Measurements from ENCODE around the gene NRROS.

Gene NRROS

DNA sequence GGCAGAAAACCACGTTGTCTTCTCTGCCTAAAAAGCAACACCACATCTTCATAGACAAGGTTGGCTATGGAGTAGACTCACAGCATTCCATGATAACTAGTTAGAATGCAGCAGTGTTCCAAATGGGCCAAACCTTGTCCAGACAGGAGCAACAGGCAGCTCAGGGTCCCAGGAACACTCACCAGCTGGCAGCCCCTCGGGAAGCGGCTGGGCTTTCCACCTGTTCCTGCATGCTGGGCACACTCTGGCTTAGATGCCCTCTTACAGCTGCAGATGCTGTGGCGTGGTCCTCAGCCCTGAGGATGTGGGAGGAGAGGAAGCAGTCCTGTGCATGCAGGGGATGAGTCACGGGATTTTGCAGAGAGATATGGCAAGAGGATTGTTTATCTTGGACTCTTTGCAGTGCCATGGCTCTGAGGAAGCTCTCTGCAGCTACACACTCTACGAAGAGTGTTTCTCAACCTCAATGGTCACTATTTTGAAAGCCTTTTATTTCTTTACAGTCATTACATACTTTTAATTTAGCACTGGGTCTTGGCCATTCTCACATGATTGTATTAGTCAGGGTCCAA, 11.3 kb downstream of the NRROS start:
- DNase-seq (ENCODE audit: low spot score): peak; percentile 59

DNA sequence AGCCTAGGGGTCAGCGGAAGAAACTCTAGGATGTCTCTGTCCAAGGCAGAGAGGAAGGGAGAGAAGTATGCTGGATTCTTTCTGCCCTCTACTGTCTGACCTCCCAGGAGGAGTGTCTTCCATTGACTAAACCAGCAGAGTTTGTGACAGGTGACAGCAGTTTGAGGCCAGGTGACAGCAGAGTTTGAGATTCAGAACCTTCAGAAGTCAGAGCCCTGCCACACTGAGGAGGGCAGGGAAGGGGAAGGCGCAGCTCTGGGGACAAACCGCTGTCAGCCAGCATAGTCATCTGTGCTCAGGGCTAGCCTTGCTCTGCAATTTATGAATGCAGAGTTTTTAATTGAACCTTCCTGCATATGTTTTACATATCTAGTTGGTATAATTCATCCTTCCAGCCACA, 12.3 kb downstream of the NRROS start:
- no peak for DNase-seq (ENCODE audit: low spot score)

DNA sequence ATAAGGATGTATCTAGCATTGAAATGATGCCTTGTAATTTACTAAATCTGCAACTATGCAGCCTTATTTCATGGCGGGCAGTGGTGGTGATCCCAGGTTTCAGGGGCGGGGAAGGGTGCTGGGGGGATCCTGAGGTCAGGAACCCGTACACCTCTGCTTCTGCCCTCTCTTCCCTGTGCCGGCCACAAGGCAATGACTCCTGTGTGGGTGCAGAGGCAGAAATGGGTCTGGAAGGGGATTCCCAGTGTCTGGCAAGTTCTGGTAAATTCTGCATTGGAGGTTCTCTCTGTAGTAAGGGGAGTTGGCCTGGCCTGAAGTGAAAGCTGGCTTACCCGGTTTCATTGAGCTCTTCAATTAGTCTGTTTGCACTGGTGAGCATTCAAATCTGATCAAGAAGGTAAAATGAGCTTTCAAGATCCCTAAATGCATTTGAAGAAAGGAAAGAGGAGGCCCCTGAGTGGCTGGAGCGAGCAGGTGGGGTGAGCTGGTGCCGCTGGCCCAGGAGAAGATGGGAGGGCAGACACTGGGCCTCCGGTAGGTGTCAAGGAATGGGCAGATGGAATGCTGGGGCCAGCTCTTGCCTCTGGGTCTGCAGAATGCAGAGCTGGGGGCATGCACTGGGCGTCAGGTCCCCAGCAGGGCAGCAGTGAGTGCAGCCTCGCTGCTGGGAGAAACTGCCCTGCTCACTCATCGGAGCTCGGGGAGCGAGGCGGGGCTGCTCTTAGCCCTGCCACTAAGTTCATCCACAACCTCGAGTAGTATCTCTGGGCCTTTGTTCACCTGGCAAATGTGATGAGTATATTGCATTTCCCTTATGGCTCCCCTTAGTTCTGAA, 13.7 kb downstream of the NRROS start:
- DNase-seq (ENCODE audit: low spot score): no peak

DNA sequence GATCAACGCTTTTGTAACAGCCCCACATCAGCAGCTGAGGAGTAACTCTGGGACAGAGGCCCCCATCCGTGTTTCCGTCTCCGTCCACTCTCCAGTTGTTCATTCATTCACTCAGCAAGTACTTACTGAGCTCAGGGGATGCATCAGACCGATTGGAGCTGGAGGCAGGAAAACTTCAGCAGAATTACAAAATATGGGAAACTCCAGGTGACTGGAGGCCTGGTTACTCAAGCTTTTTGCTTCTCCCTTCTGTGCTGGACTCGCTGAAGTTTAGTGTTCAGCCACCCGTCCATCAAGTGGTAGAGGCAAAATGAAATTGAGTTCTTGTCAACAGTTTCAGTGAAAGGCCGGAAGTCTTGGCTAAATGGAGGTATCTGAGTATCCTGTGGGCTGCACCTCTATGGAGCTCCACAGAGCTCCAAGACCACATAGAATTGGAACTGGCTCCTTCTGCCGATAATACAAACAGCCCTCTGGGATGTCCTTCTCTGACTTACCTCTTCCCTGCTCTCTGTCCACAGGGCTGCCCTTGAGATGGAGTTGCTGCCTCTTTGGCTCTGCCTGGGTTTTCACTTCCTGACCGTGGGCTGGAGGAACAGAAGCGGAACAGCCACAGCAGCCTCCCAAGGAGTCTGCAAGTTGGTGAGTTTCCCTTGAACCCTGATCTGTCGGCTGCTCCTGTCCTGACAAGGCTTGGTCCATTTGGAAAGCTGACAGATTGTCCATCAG, 14.7 kb downstream of the NRROS start:
- DNase-seq (ENCODE audit: low spot score): no peak

DNA sequence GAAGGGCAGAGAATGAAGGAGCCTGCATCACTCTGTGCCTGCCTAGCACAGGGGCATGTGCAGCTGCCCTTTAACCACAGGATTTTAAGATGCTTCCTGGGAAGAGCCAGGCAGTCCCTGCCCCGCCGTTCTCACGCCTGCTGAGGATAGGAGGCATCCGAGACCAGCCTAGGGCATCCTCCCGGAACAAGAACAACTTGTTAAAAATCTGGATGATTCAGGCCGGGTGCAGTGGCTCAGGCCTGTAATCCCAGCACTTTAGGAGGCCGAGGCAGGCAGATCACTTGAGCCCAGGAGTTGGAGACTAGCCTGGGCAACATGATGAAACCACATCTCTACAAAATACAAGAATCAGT, 15.2 kb downstream of the NRROS start:
- DNase-seq (ENCODE audit: low spot score): no peak

DNA sequence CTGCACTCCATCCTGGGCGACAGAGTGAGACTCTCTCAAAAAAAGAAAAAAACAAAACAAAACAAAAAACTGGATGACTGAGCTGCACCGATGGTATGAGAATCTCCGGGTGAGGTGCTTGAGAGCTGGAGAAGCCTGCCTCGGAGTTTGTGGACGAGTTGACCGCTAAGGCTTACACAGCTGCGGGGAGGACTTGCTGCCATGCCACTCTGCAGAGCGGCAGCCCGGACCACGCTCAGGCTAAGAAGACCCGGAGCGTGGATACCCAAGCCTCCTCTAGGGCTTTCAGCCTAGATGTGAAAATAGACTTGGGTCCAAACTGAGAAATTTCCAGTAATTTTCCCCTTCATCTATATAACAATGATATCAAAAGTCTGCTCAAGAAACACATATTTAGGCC, 16.0 kb downstream of the NRROS start:
- no peak for DNase-seq (ENCODE audit: low spot score)

DNA sequence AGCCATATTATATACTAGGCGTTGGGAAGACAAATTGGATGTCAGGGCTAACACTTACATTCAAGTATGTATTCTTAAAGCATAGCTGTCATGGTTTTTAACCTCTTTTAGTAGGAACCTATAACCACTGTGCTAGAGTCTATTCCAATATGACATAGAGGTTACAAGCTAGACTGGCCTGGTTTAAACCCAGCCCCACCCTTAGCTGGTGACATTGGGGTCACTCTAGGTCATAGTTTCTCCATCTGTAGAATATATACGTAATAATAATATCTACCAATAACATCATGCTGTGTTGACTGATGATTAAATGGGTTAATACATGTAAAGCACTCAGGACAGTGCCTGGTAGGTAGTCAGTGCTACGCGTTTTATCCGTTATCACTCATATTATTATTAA, 16.7 kb downstream of the NRROS start:
- no peak for DNase-seq (ENCODE audit: low spot score)

DNA sequence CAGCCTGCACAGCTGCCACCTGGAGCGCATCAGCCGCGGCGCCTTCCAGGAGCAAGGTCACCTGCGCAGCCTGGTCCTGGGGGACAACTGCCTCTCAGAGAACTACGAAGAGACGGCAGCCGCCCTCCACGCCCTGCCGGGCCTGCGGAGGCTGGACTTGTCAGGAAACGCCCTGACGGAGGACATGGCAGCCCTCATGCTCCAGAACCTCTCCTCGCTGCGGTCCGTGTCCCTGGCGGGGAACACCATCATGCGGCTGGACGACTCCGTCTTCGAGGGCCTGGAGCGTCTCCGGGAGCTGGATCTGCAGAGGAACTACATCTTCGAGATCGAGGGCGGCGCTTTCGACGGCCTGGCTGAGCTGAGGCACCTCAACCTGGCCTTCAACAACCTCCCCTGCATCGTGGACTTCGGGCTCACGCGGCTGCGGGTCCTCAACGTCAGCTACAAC, 20.4 kb downstream of the NRROS start:
- DNase-seq (ENCODE audit: low spot score): no peak

DNA sequence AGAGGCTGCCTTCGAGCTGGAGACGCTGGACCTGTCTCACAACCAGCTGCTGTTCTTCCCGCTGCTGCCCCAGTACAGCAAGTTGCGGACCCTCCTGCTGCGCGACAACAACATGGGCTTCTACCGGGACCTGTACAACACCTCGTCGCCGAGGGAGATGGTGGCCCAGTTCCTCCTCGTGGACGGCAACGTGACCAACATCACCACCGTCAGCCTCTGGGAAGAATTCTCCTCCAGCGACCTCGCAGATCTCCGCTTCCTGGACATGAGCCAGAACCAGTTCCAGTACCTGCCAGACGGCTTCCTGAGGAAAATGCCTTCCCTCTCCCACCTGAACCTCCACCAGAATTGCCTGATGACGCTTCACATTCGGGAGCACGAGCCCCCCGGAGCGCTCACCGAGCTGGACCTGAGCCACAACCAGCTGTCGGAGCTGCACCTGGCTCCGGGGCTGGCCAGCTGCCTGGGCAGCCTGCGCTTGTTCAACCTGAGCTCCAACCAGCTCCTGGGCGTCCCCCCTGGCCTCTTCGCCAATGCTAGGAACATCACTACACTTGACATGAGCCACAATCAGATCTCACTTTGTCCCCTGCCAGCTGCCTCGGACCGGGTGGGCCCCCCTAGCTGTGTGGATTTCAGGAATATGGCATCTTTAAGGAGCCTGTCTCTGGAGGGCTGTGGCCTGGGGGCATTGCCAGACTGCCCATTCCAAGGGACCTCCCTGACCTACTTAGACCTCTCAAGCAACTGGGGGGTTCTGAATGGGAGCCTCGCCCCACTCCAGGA, 21.1 kb downstream of the NRROS start:
- no peak for DNase-seq (ENCODE audit: low spot score)

DNA sequence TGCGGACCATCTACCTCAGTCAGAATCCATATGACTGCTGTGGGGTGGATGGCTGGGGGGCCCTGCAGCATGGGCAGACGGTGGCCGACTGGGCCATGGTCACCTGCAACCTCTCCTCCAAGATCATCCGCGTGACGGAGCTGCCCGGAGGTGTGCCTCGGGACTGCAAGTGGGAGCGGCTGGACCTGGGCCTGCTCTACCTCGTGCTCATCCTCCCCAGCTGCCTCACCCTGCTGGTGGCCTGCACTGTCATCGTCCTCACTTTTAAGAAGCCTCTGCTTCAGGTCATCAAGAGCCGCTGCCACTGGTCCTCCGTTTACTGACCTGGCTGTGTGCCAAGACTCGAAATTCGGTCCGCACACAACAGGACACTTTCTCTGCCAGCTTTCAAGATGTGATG, 21.9 kb downstream of the NRROS start:
- DNase-seq (ENCODE audit: low spot score): no peak

DNA sequence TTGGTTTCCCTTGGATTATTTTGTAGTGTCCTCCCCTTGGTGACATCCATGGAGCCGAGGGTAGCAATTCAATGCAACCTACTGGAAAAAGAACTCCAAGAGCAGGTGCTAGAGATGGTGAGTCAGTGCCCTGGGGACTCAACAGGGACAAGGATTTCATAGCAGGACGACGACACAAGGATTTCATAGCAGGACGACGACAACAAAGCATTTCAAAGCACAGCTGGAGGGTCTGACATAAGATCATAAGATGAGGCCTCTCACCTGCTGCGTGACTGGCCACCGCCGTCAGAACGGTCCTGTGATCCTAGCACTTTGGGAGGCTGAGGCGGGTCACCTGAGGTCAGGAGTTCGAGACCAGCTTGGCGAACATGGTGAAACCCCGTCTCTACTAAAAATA, 22.5 kb downstream of the NRROS start:
- DNase-seq (ENCODE audit: low spot score): no peak

DNA sequence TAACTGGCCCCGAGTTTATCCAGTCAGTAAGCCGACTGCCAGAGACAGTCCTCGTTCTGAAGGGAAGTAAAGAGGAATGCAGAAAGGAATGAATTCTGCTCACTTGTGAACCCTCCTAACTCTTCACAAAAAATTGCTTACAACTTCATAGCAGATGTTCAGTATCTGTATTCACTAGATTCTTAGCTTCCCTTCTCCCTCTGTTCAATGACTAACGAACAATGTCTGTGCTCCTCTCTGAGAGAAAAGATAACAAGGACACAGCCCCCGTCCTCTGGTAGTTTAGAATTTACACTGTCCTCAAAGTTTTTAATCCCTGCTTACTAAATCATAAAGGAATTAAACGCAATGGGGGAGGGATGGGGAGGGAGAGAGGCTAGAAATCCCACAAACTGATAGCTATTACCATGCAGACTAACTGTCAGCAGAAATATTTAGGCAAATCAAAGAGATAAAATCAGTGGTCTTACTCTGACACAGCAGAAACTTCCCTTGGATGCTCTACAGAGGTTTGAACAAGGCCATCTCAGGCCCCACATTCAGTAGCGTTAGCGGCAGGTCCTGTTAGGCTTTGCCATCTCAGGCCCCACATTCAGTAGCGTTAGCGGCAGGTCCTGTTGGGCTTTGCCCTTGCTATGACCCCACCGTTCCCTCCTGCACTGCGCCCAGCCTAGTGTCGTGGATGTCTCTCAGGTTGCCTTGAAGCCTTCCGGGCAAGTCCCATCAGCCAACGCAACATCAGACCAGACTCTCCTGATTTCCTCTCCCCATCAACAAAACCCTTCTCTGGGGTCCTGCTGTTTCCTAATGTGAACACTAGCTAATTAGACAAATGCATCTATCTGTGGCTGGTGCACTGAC, 23.4 kb downstream of the NRROS start:
- DNase-seq (ENCODE audit: low spot score): no peak

DNA sequence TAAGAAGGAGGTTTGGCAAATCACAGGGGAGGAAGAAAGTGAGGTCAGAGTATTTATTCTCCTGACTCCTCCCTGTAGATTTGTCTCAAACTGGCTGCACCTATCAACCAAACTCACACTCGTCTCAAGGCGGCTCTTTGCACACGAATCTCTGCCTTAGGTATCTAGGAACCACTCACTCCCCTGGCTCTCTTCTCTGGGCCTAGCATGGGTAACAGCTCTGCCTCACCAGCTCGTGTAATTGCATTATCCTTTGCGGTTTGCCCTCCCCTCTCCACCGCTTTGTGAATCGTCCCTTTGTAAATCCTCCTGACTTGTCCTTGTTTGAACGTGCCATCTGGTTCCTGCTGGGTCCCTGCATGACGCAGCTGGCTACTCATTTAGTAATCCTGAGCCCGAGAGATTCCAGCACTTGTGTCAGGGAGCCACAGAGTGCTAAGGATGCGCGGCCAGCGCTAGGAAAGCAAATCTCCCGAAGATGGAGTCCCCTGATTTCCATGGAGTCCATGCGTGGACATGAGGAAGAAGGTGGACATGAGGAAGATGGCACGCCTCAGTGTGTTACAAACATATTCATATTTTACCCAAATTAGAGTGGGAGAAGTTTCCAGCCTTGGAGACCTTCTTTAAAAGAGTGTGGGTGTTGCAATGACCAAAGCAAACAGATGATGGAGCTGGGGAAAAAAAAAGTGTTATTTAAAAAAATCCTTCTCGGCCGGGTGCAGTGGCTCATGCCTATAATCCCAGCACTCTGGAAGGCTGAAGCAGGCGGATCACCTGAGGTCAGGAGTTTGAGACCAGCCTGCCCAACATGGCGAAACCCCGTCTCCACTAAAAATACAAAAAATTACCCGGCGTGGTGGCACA, 26.7 kb downstream of the NRROS start:
- DNase-seq (ENCODE audit: low spot score): no peak

DNA sequence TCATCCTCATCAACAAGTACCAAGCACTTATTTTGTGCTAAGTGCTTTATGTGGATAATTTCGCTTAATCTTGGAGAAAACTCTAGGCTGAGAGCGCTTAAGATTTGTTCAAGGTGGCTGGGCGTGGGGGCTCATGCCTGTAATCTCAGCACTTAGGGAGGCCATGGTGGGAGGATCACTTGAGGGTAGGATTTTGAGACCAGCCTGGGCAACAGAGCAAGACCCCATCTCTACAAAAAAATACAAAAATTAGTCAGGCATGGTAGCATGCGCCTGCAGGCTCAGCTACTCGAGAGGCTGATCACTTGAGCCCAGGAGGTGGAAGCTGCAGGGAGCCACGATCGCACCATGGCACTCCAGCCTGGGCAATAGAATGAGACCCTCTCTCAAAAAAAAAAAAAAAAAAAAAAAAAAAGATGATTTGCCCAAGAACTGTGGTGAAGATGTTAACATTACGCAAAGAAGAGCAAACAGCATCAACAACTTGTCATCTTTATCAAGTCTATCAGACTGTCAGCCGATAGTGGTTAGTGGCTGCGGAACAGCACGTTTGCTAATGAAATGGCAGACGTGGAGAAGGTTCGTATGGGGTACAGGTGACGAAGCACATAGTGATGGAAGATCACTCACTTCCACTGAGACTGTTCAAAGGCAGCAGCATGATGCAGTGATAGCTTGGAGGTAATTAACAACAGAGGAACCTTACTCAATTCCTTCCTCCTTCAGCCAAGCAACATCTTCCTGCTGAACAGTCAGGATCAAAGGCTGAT, 27.7 kb downstream of the NRROS start:
- DNase-seq (ENCODE audit: low spot score): no peak

DNA sequence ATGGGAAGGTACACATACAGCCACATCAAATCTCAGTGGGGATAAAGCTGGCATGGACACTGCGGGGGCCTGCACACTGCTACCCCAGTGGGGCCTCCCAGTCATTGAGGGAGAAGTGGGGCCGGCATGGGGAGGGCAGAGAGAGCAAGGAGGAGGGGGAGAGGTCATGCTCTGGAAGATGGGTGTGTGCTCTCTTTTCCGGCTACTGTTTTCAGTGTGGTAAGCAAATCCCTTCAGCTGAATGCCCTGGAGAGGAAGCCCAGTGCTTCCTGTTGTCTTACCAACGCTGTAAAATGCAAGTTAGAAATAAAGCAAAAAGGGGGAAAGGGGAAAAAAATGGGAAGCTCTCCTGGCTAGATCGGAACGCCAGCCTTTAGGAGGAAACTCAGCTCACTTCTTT, 30.8 kb downstream of the NRROS start:
- DNase-seq (ENCODE audit: low spot score): no peak

DNA sequence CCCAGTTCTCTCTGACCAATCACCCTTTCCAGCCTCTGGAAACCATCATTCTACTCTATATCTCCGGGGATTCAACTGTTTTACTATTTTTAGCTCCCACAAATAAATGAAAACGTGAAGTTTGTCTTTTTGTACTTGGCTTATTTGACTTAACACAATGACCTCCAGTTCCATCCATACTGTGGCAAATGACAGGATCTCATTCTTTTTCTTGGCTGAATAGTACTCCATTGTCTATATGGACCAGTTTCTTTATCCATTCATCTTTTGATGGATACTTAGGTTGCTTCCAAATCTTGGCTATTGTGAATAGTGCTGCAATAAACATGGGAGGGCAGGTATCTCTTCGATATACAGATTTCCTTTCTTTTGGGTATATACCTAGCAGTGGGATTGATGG, 34.1 kb downstream of the NRROS start:
- no peak for DNase-seq (ENCODE audit: low spot score)

DNA sequence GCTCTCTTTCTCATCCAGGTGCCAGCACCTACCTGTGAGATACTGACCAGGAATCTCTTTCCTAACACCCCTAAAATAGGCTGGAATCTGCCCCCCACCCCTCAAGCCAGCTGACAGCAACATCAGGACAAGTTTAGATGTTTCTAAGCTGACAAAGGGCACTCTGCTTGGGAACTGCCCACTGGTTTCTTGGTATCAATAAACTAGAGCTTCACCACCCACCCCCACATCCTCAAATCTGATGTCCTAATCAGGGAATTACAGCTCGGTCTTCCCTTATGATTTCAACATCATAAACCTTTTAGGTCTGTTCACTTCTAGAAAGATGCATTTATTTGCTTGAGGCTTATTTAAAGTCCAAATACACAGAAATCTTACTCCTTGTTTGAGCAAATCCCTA, 37.9 kb downstream of the NRROS start:
- DNase-seq (ENCODE audit: low spot score): no peak

DNA sequence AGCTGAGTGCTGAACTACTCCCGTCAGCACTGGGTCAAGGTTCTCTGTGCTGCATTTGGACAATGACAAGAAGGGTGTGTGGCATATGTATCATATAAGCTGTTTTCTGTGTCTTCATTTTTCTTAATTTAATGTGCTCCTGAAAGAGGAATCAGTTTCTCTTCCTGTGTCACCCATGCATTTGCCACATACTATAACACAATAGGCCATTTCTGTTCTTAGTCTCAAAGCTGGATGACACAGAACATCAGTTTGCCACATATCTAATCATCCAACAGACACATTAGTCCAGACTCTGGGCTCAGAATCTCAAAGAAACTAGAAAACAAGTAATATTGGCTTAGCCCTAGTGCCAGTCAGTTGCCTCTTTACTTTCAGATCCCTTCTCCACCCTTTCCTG, 38.4 kb downstream of the NRROS start:
- no peak for DNase-seq (ENCODE audit: low spot score)

DNA sequence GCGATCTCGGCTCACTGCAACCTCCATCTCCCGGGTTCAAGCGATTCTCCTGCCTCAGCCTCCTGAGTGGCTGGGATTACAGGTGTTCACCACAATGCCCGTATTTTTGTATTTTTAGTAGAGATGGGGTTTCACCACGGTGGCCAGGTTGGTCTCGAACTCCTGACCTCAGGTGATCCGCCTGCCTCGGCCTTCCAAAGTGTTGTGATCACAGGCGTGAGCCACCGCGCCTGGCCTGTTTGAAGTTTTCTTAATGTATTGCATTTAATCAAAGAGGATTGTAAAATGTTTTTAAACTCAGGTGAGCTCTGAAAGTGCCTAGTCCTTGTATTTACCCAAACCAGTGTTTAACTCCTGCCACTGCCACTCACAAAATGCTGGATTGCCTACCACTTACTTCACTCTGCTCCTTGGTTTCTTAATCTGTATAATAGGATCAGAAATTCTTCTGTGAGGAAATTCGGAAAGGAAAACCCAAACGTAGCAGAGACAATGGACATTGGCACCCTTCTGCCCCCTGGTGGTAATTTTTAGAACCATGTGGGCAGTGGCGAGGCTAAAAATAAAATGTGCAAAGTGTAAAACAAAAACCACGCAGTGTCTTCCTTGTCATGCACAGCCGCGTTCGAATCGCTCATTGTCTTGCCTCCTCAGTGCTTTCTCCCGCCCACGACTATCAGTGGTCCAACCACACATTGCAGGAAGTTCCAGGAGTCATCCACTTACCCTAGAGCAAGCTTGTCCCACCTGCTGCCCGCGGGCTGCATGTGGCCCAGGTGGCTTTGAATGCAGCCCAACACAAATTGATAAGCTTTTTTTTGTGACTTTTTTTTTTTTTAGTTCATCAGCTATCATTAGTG, 45.3 kb downstream of the NRROS start:
- DNase-seq (ENCODE audit: low spot score): peak; percentile 49
